SJCRH30 (cell line): ENCODE data around the gene ALX3. TPM values are rescaled to one million over a fixed set of nuclear protein-coding genes. Genes with fewer than 3 reads are reported as not detected.

ENCODE experiments used
- DNase-seq, 2 experiments: peaks; one replicate each; pipeline ENCODE4 v3.0.0-alpha.2; 2015 to 2020
- H3K27ac ChIP-seq: fragments of 250-450 bp; sonication (Bioruptor Pico); 2 replicates; pipeline ENCODE4 v1.5.1; 2020; ENCODE audit warnings: mild to moderate bottlenecking, moderate library complexity
- H3K27me3 ChIP-seq: fragments of 250-450 bp; sonication (Bioruptor Pico); 2 replicates; pipeline ENCODE4 v1.5.1; 2020; ENCODE audit warnings: mild to moderate bottlenecking, moderate library complexity
- H3K36me3 ChIP-seq: fragments of 250-450 bp; sonication (Bioruptor Pico); 2 replicates; pipeline ENCODE4 v1.5.1; 2020; ENCODE audit warnings: mild to moderate bottlenecking, moderate library complexity
- H3K4me1 ChIP-seq: fragments of 250-450 bp; sonication (Bioruptor Pico); 2 replicates; pipeline ENCODE4 v1.5.1; 2020; ENCODE audit warnings: mild to moderate bottlenecking, moderate library complexity
- H3K4me3 ChIP-seq: fragments of 250-450 bp; sonication (Bioruptor Pico); 2 replicates; pipeline ENCODE4 v1.5.1; 2020; ENCODE audit warnings: mild to moderate bottlenecking, moderate library complexity
- H3K9me3 ChIP-seq: fragments of 250-450 bp; sonication (Bioruptor Pico); replicated peaks from 2 replicates; pipeline ENCODE4 v1.5.1; 2020; ENCODE audit warnings: mild to moderate bottlenecking, moderate library complexity
- total RNA-seq: library from RNA; depleted of rRNA; stranded (reverse); fragments of >200 nt; shearing (Covaris generic); gene quantifications from 2 replicates; pipeline ENCODE4 v1.2.3, GENCODE V29; 2014

The ALX3 gene
- total RNA-seq, 1 experiment from 2014 or later: not detected

DNA sequence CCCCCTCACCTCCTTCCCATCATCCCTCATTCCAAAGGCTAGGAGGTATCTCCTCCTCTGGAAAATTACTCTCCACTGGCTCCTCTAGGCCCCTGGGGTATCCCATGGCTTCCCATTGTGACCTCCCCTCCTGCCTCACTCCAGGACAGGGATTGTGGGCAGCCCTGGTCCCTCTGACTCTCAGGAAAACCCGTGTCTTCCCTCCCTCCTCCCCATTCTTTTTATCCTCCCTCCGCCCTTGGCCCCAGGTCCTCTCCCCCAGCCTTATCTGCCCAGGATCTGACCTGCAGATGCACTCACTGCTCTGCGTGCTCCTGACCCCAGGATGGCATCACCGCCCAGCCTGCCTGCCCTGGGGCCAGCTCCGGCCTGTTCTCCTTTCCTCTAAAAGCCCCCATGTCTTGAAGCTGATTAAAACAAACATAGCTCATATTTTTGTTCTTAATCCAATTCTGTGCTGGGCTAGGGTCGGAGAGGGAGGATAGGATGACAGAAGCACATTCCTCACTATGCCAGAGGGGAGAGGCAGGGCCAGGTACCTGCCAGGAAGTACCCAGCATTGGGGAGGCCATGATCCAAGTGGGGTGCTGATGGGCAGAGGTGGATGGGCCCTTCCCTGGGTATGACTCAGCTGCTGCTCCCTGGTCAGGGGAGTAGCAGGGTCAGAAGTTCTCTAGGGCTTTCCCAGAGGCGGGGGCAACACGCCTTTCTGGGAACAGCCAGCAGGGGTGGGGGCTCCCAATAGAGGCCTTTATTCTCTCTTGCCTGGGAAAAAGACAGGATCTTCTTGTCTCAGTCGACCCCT lies 28.0 kb upstream of the ALX3 start:
- H3K9me3 ChIP-seq: no peaks in the 10 kb centered on the region
- no peaks in the 10 kb centered on the region for H3K36me3 ChIP-seq
- no peak for DNase-seq
- no peaks in the 10 kb centered on the region for H3K4me1 ChIP-seq
- H3K4me3 ChIP-seq: no peak overlapping the region
- no peak overlapping the region for H3K27ac ChIP-seq
- no peaks in the 10 kb centered on the region; the same call in 1 of the 2 replicates for H3K27me3 ChIP-seq

GRCh38 chr1:110097507-110098221 lies 27.2 kb upstream of the ALX3 start:
- Histone ChIP-seq H3K9me3 (no peaks in the 10 kb centered on the region), H3K36me3 (no peaks in the 10 kb centered on the region), H3K4me1 (no peaks in the 10 kb centered on the region), H3K4me3 (no peak overlapping the region), H3K27me3 (no peaks in the 10 kb centered on the region; the same call in 1 of the 2 replicates), H3K27ac (no peak overlapping the region)
- no peak for DNase-seq

GRCh38 chr1:110094931-110095654 lies 24.6 kb upstream of the ALX3 start:
- Histone ChIP-seq H3K4me3 (no peak overlapping the region), H3K27me3 (no peaks in the 10 kb centered on the region; the same call in 1 of the 2 replicates), H3K4me1 (no peaks in the 10 kb centered on the region; the same call in 1 of the 2 replicates), H3K36me3 (no peaks in the 10 kb centered on the region), H3K27ac (no peak overlapping the region), H3K9me3 (no peaks in the 10 kb centered on the region)
- DNase-seq: no peak

GRCh38 chr1:110092991-110093390 lies 22.5 kb upstream of the ALX3 start:
- Histone ChIP-seq H3K27me3 (no peaks in the 10 kb centered on the region), H3K36me3 (no peaks in the 10 kb centered on the region)

DNA sequence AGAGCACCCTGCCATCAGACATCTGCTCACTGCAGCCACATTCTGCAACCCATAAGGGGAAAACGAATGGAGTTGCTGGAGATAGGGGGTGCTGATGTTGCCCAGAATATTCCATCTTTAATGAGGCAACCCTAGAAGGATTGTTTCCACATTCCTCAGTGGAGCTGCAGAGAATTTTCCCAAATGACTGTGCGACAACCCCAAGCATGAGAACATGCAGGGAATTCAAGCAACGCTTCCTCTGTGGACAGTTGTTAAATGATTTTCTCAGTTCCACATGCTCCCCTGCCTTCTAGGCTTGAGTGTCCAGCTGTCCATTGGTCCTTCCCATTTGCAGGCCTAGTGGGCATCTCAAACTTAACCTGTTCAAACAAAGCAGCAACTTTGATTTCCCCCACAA lies 21.3 kb upstream of the ALX3 start:
- Histone ChIP-seq H3K4me3 (no peak overlapping the region), H3K36me3 (no peaks in the 10 kb centered on the region), H3K4me1 (peaks cover 4% of the 10 kb centered on the region; the same call in 1 of the 2 replicates), H3K9me3 (no peaks in the 10 kb centered on the region), H3K27me3 (no peaks in the 10 kb centered on the region), H3K27ac (no peak overlapping the region)
- no peak for DNase-seq

More at GRCh38 chr1:110092991-110093390, 22.5 kb upstream of the ALX3 start:
- H3K4me1 ChIP-seq: peaks cover 4% of the 10 kb centered on the region; the same call in 1 of the 2 replicates
- H3K27ac ChIP-seq: no peak overlapping the region
- DNase-seq: no peak
- no peak overlapping the region for H3K4me3 ChIP-seq
- no peaks in the 10 kb centered on the region for H3K9me3 ChIP-seq

DNA sequence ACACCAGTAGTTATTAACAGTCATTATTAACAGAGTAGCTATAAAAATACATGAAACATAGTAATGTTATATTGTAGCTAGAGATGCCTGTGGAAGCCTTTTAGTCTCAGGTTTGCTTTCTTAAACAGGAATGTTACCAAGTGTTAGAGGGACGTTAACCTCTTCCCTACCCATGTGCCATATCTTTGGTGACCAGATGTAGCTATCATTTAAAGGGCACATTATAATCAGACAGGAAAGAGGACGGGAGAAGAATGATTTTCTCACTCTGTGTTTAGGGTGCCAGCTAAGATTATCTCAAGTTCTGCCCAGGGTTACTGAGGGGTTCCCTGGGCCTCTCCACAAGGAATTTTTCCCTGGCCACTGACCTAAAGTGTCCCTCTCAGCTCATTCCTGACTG lies 20.9 kb upstream of the ALX3 start:
- DNase-seq: no peak
- no peaks in the 10 kb centered on the region for H3K36me3 ChIP-seq
- no peak overlapping the region for H3K27ac ChIP-seq
- no peaks in the 10 kb centered on the region for H3K27me3 ChIP-seq
- H3K9me3 ChIP-seq: no peaks in the 10 kb centered on the region
- peaks cover 4% of the 10 kb centered on the region; the same call in 1 of the 2 replicates for H3K4me1 ChIP-seq
- H3K4me3 ChIP-seq: no peak overlapping the region

- Histone ChIP-seq H3K27me3 (no peaks in the 10 kb centered on the region), H3K4me3 (no peak overlapping the region), H3K27ac (no peak overlapping the region), H3K9me3 (no peaks in the 10 kb centered on the region), H3K4me1 (peaks cover 4% of the 10 kb centered on the region; the same call in 1 of the 2 replicates), H3K36me3 (no peaks in the 10 kb centered on the region)
- peak; percentile 37 to 67 for DNase-seq
Observed at GRCh38 chr1:110089561-110090275, 19.2 kb upstream of the ALX3 start.

GRCh38 chr1:110088739-110089316 lies 18.4 kb upstream of the ALX3 start:
- Histone ChIP-seq H3K4me3 (no peak overlapping the region), H3K36me3 (no peaks in the 10 kb centered on the region), H3K27me3 (no peaks in the 10 kb centered on the region), H3K9me3 (no peaks in the 10 kb centered on the region), H3K27ac (no peak overlapping the region), H3K4me1 (peaks cover 4% of the 10 kb centered on the region; the same call in 1 of the 2 replicates)
- no peak for DNase-seq

DNA sequence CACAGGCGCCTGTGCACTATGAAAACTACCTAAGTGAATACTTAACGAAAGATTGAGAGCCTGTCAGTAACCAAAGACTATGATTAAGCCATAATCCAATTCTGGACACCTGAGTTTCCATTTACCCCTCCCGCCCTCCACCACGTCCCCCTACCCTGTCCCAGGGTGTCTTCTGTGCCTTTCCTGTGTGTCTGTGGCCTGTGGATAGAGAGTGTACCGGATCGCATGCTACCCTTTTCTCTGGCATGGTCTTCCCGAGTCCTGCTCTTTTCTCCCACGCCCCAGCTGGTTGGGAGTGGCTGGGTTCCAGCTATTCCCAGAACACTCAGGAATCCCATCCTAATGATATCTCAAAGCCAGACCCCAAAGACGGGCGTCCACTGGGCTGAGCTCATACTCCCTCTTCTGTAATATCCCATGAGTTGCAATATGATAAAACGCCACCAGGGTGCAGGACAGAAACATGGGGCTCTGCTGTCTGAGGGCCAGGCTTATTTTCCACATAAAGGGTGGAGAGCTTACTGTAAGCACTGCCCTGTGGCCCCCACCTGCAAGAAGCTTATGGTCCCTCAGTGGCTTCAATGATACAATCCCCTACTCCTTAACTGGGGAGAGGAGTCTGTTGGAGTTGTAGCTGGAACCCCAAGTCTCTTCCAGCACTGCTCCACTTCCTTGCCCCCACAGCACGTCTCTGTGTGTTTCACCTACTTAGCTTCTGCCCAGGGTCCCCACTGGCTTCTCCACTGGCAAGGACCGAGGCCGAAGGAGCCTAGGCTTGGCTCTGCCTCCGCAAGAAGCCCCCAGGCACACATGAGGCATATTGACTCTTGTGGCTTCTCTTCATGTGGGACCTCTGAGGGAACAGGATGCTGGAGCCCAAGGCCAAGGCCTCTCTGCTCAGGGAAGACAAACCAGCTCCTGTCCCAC lies 17.6 kb upstream of the ALX3 start:
- DNase-seq: peak; percentile 50 to 69
- H3K27ac ChIP-seq: no peak overlapping the region
- no peaks in the 10 kb centered on the region for H3K9me3 ChIP-seq
- H3K27me3 ChIP-seq: no peaks in the 10 kb centered on the region
- H3K36me3 ChIP-seq: no peaks in the 10 kb centered on the region
- H3K4me1 ChIP-seq: peaks cover 4% of the 10 kb centered on the region; the same call in 1 of the 2 replicates
- H3K4me3 ChIP-seq: no peak overlapping the region

DNA sequence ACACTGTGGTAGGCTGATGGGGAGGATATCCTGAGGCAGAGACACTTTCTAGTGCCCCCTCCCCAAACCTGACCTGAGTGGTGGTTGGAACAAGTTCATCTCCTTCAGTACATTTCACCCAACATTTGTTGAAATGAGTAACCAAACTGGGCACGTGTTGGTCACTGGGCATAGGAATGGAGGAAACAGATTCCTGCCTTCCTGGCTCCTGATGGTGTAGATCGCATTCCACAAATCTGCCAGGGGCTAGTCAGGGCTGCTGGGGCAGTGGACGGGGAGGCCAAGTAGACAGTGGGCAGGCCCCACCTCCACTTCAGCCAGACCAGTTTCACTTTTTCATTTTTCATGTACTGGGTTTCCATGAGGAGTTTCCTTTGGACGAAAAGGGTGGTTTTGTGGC lies 16.5 kb upstream of the ALX3 start:
- peaks cover 4% of the 10 kb centered on the region; the same call in 1 of the 2 replicates for H3K4me1 ChIP-seq
- H3K27me3 ChIP-seq: no peaks in the 10 kb centered on the region; the same call in 1 of the 2 replicates
- no peak for DNase-seq
- H3K4me3 ChIP-seq: no peak overlapping the region
- H3K27ac ChIP-seq: no peak overlapping the region
- no peaks in the 10 kb centered on the region for H3K9me3 ChIP-seq
- no peaks in the 10 kb centered on the region for H3K36me3 ChIP-seq

DNA sequence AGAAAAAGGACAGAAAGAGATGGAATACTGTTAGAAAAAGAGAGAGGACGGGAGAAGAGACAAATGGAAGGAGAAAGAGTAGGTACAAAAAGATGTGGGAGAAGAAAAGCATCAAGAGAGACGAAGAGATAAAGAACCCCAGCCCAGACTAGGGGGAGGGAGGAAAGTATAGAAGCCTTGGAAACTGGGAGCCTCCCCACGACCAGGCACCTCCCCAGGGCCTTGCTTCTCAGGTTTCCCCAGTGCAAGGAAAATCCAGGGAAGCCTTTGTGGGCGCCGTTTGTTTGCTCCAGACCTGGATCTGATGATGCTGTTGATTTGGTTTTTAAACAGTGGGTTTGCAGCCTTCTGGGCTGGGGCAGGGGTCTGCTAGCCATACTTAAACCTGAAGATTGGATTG lies 15.2 kb upstream of the ALX3 start:
- no peak for DNase-seq
- H3K36me3 ChIP-seq: no peaks in the 10 kb centered on the region
- H3K4me3 ChIP-seq: no peak overlapping the region
- H3K9me3 ChIP-seq: no peaks in the 10 kb centered on the region
- H3K27ac ChIP-seq: no peak overlapping the region
- H3K4me1 ChIP-seq: peaks cover 4% of the 10 kb centered on the region; the same call in 1 of the 2 replicates
- no peaks in the 10 kb centered on the region; the same call in 1 of the 2 replicates for H3K27me3 ChIP-seq

DNA sequence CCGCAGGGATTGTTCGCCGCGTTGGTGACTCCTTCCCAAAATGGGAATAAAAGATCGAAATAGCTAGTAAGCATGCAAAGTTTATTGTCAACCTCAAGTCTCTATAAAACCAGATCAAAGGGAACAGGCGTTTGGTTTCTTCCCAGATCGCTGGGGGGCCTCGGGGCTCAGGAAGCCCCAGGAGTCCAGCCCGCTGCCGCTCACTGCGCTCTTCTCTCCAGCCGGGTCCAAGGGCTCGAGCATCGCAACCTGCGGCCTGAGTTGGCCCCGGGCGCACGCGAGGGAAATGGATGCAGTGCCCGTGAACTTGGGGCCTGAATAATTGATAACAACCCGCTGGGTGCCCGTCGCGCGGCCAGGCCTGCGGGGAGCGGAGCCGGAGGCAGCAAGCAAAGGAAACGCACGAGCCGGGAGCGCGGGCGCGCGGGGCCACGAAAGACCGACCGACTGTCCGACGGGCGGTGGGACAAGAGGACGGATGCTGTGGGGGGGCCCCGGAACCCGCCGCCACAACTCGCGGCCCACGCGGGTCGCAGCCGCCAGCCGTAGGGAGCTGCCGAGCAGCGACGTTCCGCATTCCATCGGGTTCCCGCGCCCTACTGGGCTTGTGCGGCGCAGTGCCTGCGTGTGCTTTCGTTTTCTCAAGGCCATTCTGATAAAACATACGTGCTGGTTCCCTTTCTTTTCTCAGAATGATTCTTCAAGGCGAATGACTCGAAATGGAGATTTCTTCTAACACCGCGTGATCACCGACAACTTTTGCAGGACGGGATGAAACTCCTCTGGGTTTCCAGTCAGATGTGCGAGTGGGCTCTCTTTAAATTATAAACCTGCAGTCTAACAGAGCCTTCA lies 14.0 kb upstream of the ALX3 start:
- Histone ChIP-seq H3K36me3 (no peaks in the 10 kb centered on the region), H3K27ac (no peak overlapping the region), H3K27me3 (no peaks in the 10 kb centered on the region; the same call in 1 of the 2 replicates), H3K4me3 (no peak overlapping the region), H3K9me3 (no peaks in the 10 kb centered on the region), H3K4me1 (peaks cover under 1% of the 10 kb centered on the region; the same call in 1 of the 2 replicates)
- no peak for DNase-seq
